Bronchial epithelial cell (primary cell): ENCODE measurements around the gene STARD8. TPM values are rescaled to one million over a fixed set of nuclear protein-coding genes. Genes with fewer than 3 reads are reported as not detected.

Source experiments
- DNase-seq: peaks from one replicate; pipeline ENCODE4 v3.0.0-alpha.2; 2010; ENCODE audit warnings: low read depth
- FAIRE-seq: peaks from 2 replicates; lab custom pipeline; 2011; peaks lifted over from hg19 to GRCh38; lab: Jason Lieb, UNC
- H3K27me3 ChIP-seq: 2 replicates; pipeline ENCODE4 v1.5.1; 2011; ENCODE audit warnings: low read length; ENCODE audit not compliant: control insufficient read depth, insufficient read depth
- H3K36me3 ChIP-seq: 2 replicates; pipeline ENCODE4 v1.5.1; 2011; ENCODE audit warnings: low read length; ENCODE audit not compliant: control insufficient read depth, insufficient read depth
- H3K4me3 ChIP-seq: 2 replicates; pipeline ENCODE4 v1.5.1; 2011; ENCODE audit warnings: mild to moderate bottlenecking, low read depth, low read length, control low read depth
- CTCF ChIP-seq: IDR thresholded peaks from 2 replicates; pipeline ENCODE4 v1.5.1; 2011; ENCODE audit warnings: mild to moderate bottlenecking, moderate library complexity, low read length, control low read depth, inconsistent platforms; ENCODE audit not compliant: insufficient read depth, severe bottlenecking
- total RNA-seq: library from RNA; depleted of rRNA; stranded (reverse); fragments of >200 nt; gene quantifications from 2 replicates; pipeline ENCODE4 v1.2.1, GENCODE V29; 2014

STARD8 gene
- total RNA-seq, 1 donor from 2014 or later, result not detected

- Histone ChIP-seq H3K4me3 (no peak overlapping the region), H3K36me3 (no peaks in the 10 kb centered on the region), H3K27me3 (no peaks in the 10 kb centered on the region)
- TF ChIP-seq CTCF, result no peak
- FAIRE-seq (no peak), DNase-seq (no peak)
Measured at GRCh38 chrX:68725756-68726365, 78.4 kb downstream of the STARD8 start.

GRCh38 chrX:68726366-68726765 is 78.9 kb downstream of the STARD8 start:
- DNase-seq, result no peak
- no peak for FAIRE-seq
- no peak overlapping the region for H3K4me3 ChIP-seq
- no peaks in the 10 kb centered on the region for H3K36me3 ChIP-seq
- no peaks in the 10 kb centered on the region for H3K27me3 ChIP-seq
- no peak for TF ChIP-seq CTCF

GRCh38 chrX:68727696-68728095 is 80.2 kb downstream of the STARD8 start:
- Histone ChIP-seq H3K27me3 (no peaks in the 10 kb centered on the region), H3K36me3 (no peaks in the 10 kb centered on the region), H3K4me3 (no peak overlapping the region)
- DNase-seq (no peak), FAIRE-seq (no peak)
- TF ChIP-seq CTCF, result no peak

- no peaks in the 10 kb centered on the region for H3K36me3 ChIP-seq
- DNase-seq, result no peak
Measured at GRCh38 chrX:68728186-68728585, 80.7 kb downstream of the STARD8 start.

GRCh38 chrX:68731254-68731653 is 83.8 kb downstream of the STARD8 start:
- Histone ChIP-seq H3K36me3 (no peaks in the 10 kb centered on the region), H3K4me3 (no peak overlapping the region), H3K27me3 (no peaks in the 10 kb centered on the region)
- TF ChIP-seq CTCF, result no peak
- no peak for FAIRE-seq
- DNase-seq, result no peak

More at GRCh38 chrX:68728186-68728585, 80.7 kb downstream of the STARD8 start:
- TF ChIP-seq CTCF, result no peak
- Histone ChIP-seq H3K27me3 (no peaks in the 10 kb centered on the region), H3K4me3 (no peak overlapping the region)
- FAIRE-seq, result no peak
